OCI-LY7 (cell line): ENCODE measurements around the gene ZIM2. TPM values are rescaled to one million over a fixed set of nuclear protein-coding genes. Genes with fewer than 3 reads are reported as not detected.

Experiments
- BruUV-seq: library from RNA; stranded (reverse); fragments of 400-500 nt; replicated peaks from 2 replicates; lab custom pipeline; 2021; lab: Mats Ljungman, UMichigan
- CTCF ChIA-PET: fragments of 300-600 bp; sonication (Branson Sonifier 250); formaldehyde crosslinking; loops from one replicate; lab custom pipeline; 2022; ENCODE audit warnings: antibody characterized with exemption; ENCODE audit not compliant: unreplicated experiment; lab: Charles Lee
- POLR2A ChIA-PET: fragments of 300-600 bp; sonication (Branson Sonifier 250); formaldehyde crosslinking; loops from one replicate; lab custom pipeline; 2022; ENCODE audit warnings: antibody characterized with exemption; lab: Charles Lee
- DNase-seq: peaks from one replicate; pipeline ENCODE4 v3.0.0-alpha.2; 2015; ENCODE audit warnings: low spot score
- H2AFZ ChIP-seq: fragments of 200-600 bp; sonication (generic), shearing (Covaris generic); 2 replicates; pipeline ENCODE4 v1.6.1; 2014; ENCODE audit warnings: mild to moderate bottlenecking, antibody characterized with exemption, low read length, moderate library complexity
- H3K27ac ChIP-seq: fragments of 200-600 bp; sonication (generic); 2 replicates; pipeline ENCODE4 v1.5.1; 2014; ENCODE audit warnings: mixed run types, low read depth, mild to moderate bottlenecking, moderate library complexity, low read length, inconsistent platforms; ENCODE audit not compliant: poor library complexity, severe bottlenecking
- H3K36me3 ChIP-seq: fragments of 200-600 bp; sonication (generic); 2 replicates; pipeline ENCODE4 v1.6.1; 2014; ENCODE audit warnings: mild to moderate bottlenecking, antibody characterized with exemption, low read length, moderate library complexity, mixed read lengths; ENCODE audit not compliant: insufficient read depth
- H3K4me1 ChIP-seq: fragments of 200-600 bp; sonication (generic); 2 replicates; pipeline ENCODE4 v1.5.1; 2014; ENCODE audit warnings: mild to moderate bottlenecking, low read length; ENCODE audit not compliant: insufficient read depth, poor library complexity, severe bottlenecking
- H3K4me2 ChIP-seq: fragments of 200-600 bp; sonication (generic); 2 replicates; pipeline ENCODE4 v1.6.1; 2014; ENCODE audit warnings: mild to moderate bottlenecking, low read length
- H3K4me3 ChIP-seq: fragments of 200-600 bp; sonication (generic); 2 replicates; pipeline ENCODE4 v1.5.1; 2014; ENCODE audit warnings: mild to moderate bottlenecking, low read depth, low read length; ENCODE audit not compliant: poor library complexity, severe bottlenecking
- H3K79me2 ChIP-seq: fragments of 200-600 bp; sonication (generic); 2 replicates; pipeline ENCODE4 v1.6.1; 2016; ENCODE audit warnings: low read depth, mild to moderate bottlenecking, low read length, moderate library complexity, mixed read lengths; ENCODE audit not compliant: insufficient read depth
- H3K9me2 ChIP-seq: fragments of 200-600 bp; sonication (generic); 2 replicates; pipeline ENCODE4 v1.6.1; 2016; ENCODE audit warnings: mild to moderate bottlenecking, low read length, mixed read lengths; ENCODE audit not compliant: insufficient read depth
- H3K9me3 ChIP-seq: fragments of 200-600 bp; sonication (generic); 2 replicates; pipeline ENCODE4 v1.6.1; 2014; ENCODE audit warnings: mild to moderate bottlenecking, mixed run types, low read length, mixed read lengths
- H4K20me1 ChIP-seq: fragments of 200-600 bp; sonication (generic); 2 replicates; pipeline ENCODE4 v1.6.1; 2014; ENCODE audit warnings: mild to moderate bottlenecking, antibody characterized with exemption, low read length, moderate library complexity, mixed read lengths; ENCODE audit not compliant: insufficient read depth
- CTCF ChIP-seq: fragments of 200-600 bp; sonication (generic); conservative IDR thresholded peaks from 2 replicates; pipeline ENCODE4 v1.5.1; 2014; ENCODE audit warnings: mild to moderate bottlenecking, antibody characterized with exemption, low read length, moderate library complexity, mixed read lengths
- EZH2phosphoT487 ChIP-seq: fragments of 200-600 bp; sonication (generic); IDR thresholded peaks from 2 replicates; pipeline ENCODE4 v1.6.1; 2018; ENCODE audit warnings: low read depth, borderline replicate concordance, mild to moderate bottlenecking, mixed run types, antibody characterized with exemption, low read length, moderate library complexity, mixed read lengths
- intact Hi-C: fragments of 100-400 bp; cut with micrococcal nuclease; formaldehyde crosslinking; loops from one replicate; pipeline ENCODE4 v1.10.0; 2022; ENCODE audit not compliant: unreplicated experiment
- total RNA-seq, 2 experiments: library from RNA; depleted of rRNA in 1 of 2; stranded (reverse); fragments of >200 nt in 1 of 2; shearing (Covaris generic) in 1 of 2; gene quantifications; 2 replicates each; pipeline ENCODE4 v1.2.3, GENCODE V29; 2014 to 2022

ZIM2 gene
- total RNA-seq, 2 experiments from 2014 or later = not detected

- CTCF ChIA-PET = no interaction called here
Observed at GRCh38 chr19:56875717-56876116, 35.2 kb upstream of the ZIM2 start.

GRCh38 chr19:56874530-56874929 lies 34.0 kb upstream of the ZIM2 start:
- CTCF ChIA-PET = no interaction called here
- H2AFZ ChIP-seq = no peak overlapping the region
- TF ChIP-seq CTCF = no peak
- no peak for TF ChIP-seq EZH2phosphoT487
- no TSS peak for BruUV-seq
- H3K9me3 ChIP-seq = no peaks in the 10 kb centered on the region
- H3K4me2 ChIP-seq = no peak overlapping the region
- DNase-seq = no peak
- POLR2A ChIA-PET = interaction anchor here (0.7 kb wide), 1 partner anchor 225 kb away, joined by 3 read pairs; no protein-coding TSS in a partner anchor
- intact Hi-C loops = no loop called here
- no peaks in the 10 kb centered on the region for H3K9me2 ChIP-seq
- no peaks in the 10 kb centered on the region for H3K79me2 ChIP-seq
- no peaks in the 10 kb centered on the region for H4K20me1 ChIP-seq
- no peaks in the 10 kb centered on the region for H3K36me3 ChIP-seq
- no peaks in the 10 kb centered on the region for H3K4me1 ChIP-seq
- H3K4me3 ChIP-seq = no peak overlapping the region
- H3K27ac ChIP-seq = no peak overlapping the region

More at GRCh38 chr19:56875717-56876116, 35.2 kb upstream of the ZIM2 start:
- H3K79me2 ChIP-seq = no peaks in the 10 kb centered on the region
- no peak for TF ChIP-seq EZH2phosphoT487
- TF ChIP-seq CTCF = no peak
- no peaks in the 10 kb centered on the region for H3K4me1 ChIP-seq
- no peaks in the 10 kb centered on the region for H3K9me2 ChIP-seq
- no TSS peak for BruUV-seq
- intact Hi-C loops = no loop called here
- POLR2A ChIA-PET = no interaction called here
- H2AFZ ChIP-seq = no peak overlapping the region
- no peaks in the 10 kb centered on the region for H3K9me3 ChIP-seq
- no peaks in the 10 kb centered on the region for H3K36me3 ChIP-seq
- no peak overlapping the region for H3K4me3 ChIP-seq
- H3K27ac ChIP-seq = no peak overlapping the region
- DNase-seq = no peak
- no peaks in the 10 kb centered on the region for H4K20me1 ChIP-seq
- H3K4me2 ChIP-seq = no peak overlapping the region

- H3K79me2 ChIP-seq = no peaks in the 10 kb centered on the region
- TF ChIP-seq CTCF = no peak
- TF ChIP-seq EZH2phosphoT487 = no peak
- no TSS peak for BruUV-seq
- H3K9me2 ChIP-seq = no peaks in the 10 kb centered on the region
- no peak overlapping the region for H3K4me3 ChIP-seq
- CTCF ChIA-PET = no interaction called here
- no peaks in the 10 kb centered on the region for H4K20me1 ChIP-seq
- no peak overlapping the region for H3K27ac ChIP-seq
- POLR2A ChIA-PET = interaction anchor here (0.7 kb wide), 1 partner anchor 224 kb away, joined by 3 read pairs; no protein-coding TSS in a partner anchor
- H3K4me1 ChIP-seq = no peaks in the 10 kb centered on the region
- no peak overlapping the region for H3K4me2 ChIP-seq
- intact Hi-C loops = no loop called here
- H2AFZ ChIP-seq = no peak overlapping the region
- DNase-seq = no peak
- H3K9me3 ChIP-seq = no peaks in the 10 kb centered on the region
- no peaks in the 10 kb centered on the region for H3K36me3 ChIP-seq
Observed at GRCh38 chr19:56873493-56873892, 33.0 kb upstream of the ZIM2 start.
